ENCODE data around the gene SLC24A5.

SLC24A5 gene

GRCh38 chr15:48190932-48191573 is 70.3 kb downstream of the SLC24A5 start:
- H3K27me3 ChIP-seq (ENCODE audit: insufficient read depth, poor library complexity, severe bottlenecking): peaks cover 4% of the 10 kb centered on the region
- TF ChIP-seq REST (IDR thresholded peaks at IDR 0.05; ENCODE audit: insufficient replicate concordance, low read depth): peak; percentile 100
- TF ChIP-seq POLR2AphosphoS5 (IDR thresholded peaks at IDR 0.05; ENCODE audit: low read depth): no peak
- no peak for TF ChIP-seq CTCF (IDR thresholded peaks at IDR 0.05; ENCODE audit: insufficient read depth, low read length)
- DNase-seq (ENCODE audit: low read depth in 1 of 2, low spot score in 1 of 2): peak; percentile 3 to 21
- H3K4me3 ChIP-seq (replicated peaks; ENCODE audit: insufficient read depth, low read length): no peak overlapping the region
- H3K27ac ChIP-seq (replicated peaks): no peak overlapping the region

GRCh38 chr15:48191574-48192225 is 70.9 kb downstream of the SLC24A5 start, which contains the start of gene CTXN2:
TSS of gene CTXN2 (plus strand) at chr15:48191665. CDS start at chr15:48201301, 9,636 bp downstream.
- DNase-seq (ENCODE audit: low read depth in 1 of 2, low spot score in 1 of 2): no peak
- TF ChIP-seq POLR2AphosphoS5 (IDR thresholded peaks at IDR 0.05; ENCODE audit: low read depth): no peak
- TF ChIP-seq GABPA (IDR thresholded peaks at IDR 0.05; ENCODE audit: low read depth): no peak
- TF ChIP-seq REST (IDR thresholded peaks at IDR 0.05; ENCODE audit: insufficient replicate concordance, low read depth): no peak
- TF ChIP-seq SPI1 (IDR thresholded peaks at IDR 0.05; ENCODE audit: borderline replicate concordance, low read depth): no peak
- no peak for TF ChIP-seq CTCF (IDR thresholded peaks at IDR 0.05; ENCODE audit: insufficient read depth, low read length)
- Histone ChIP-seq H3K4me3 (replicated peaks; ENCODE audit: insufficient read depth, low read length) (no peak within 1 kb of the TSS), H3K27ac (replicated peaks) (no peak within 1 kb of the TSS), H3K27me3 (ENCODE audit: insufficient read depth, poor library complexity, severe bottlenecking) (peaks cover 4% of the 10 kb centered on the region)

Measured in HL-60 (cell line).